Activated naive CD4-positive, alpha-beta T cell treated with Interleukin-2 at 50 U/mL for 16 hours (primary cell): ENCODE measurements around the gene HIVEP1.

Source experiments
- DNase-seq: peaks from one replicate; pipeline ENCODE4 v3.0.0-alpha.2; 2020

Gene HIVEP1

DNA sequence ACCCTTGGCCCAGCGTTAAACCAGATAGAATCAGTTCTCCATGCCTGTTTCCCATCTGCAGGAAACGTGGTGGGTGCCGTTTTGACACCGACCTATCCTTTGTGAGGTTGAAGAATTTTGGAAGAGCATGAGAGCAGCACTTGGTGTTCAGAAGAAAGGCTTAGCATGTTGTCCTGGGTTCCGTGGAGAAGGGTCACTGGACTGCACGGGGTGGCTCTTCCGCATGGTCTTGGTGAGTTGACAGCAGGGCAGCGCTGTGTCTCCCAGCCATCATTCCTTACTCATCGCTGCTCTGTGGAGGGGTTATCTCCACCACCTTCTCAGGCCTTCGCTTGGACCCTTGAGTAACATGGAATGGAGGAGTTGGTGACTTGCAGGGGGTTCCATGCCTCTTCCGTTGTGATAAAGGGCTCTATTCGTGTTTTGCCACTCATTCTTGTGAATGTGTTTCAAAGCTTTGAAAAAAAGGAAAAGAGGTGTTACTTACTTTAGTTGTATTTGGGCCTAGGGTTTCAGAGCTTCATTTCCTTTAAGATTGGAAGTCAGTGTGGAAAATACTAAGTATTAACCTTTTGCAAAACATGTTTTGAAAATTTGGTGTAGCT is 8.2 kb downstream of the HIVEP1 start:
- DNase-seq = no peak

DNA sequence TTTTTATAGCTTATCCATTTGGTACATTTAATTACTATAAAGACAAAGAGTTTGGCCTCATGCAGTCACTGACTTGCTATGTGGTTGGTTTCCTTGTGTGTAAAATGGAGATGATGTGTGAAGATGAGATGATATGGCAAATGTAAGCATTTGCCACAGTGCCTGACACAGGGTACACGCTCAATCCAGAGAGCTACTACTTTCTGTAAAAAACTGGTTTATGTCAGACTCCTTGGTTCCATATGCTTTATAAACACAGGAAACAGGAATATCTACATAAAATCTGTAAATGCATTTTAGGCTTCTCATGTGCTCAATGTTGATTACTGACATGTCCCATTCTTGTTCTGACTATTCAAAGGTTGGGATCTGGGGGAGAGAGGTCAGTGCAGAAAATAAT is 10.4 kb downstream of the HIVEP1 start:
- DNase-seq = no peak

DNA sequence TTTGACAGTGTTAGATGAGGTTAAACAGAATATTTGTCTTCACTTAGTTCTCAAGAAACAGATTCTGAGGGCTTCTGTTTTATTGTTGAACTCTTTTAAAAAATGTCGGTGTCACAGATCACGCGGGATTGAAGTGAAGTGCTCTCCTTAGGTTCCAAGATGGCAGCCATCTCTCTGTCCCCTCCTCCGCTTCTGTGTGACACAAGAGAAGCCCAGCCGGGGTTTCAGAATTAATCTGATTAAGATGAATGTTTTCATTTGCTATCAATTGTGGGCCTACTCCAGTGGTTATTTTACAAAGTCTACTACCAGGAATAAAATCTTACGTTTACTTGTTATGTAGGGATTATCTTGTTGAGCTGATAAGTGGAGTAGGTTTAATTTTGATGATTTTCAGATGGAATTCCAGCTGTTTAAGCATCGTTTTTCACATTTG is 10.9 kb downstream of the HIVEP1 start:
- no peak for DNase-seq

DNA sequence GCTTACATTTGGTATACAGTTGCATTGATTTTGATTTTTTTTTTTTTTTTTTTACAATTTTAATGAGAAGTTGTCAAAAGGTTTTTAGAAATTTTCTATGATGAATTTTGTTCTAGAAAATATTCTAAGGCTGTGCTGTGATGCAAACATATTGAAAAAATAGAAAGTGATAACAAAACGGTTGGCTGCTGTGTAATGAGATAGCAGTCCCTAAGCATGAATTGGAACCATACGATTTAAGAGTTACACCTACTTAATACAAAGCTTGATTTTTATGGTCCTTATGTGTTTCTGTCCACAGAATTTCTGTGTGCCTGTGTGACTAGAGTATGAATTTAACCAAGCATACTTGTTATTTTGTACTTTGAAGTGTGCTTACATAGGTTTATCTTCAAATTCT is 12.1 kb downstream of the HIVEP1 start:
- DNase-seq = no peak

DNA sequence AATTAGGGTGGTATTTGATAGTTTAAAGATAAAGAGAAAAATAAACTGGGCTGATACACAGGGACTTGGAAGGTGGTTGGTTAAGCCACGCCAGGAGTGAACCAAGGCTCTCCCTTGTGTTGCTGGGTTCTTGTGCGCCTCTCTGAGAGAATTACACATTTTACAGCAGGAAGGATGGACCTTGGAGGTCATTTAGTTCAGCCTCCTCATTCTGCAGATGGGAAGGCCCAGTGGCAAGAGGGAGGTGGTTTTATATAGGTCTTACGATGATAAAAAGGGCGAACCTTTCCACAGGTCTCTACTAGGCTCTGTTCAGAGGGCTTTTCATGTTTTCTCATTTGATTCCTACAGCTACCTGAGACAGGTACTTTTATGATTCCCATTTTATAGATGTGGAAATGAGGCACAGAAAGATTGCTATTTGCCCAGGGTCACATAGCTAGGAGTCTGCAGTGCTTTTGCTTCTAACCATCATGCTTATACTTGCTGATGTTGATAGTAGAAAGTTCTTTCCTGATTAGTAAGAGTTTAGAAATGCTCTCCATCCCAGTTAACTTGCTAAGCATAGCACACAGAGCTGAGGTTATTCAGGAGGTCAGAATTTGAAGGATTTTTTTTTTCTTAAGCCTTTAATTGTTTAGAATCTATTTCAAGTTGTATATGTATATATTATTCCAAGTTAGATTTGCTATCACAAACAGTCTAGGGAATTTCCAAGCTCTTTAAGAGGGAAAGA is 12.8 kb downstream of the HIVEP1 start:
- no peak for DNase-seq

DNA sequence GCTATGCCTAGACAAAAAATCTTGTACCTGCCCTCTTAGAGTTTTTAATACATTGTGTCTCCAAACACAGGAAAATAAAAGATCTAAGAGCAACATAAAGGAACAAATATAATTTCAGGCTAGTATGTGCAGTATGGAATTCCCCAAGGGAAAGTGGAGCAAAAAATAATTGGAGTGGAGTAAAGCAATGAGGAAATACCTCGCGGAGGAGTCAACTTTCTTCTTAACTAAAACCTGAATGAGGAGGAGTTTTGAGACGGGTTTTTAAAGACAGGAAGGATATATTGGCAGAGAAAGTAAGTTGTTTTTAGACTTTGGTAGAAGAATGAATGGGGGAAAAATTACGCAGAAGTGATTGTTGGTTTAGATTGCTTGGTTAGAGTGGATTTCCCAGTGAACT is 14.0 kb downstream of the HIVEP1 start:
- DNase-seq = no peak

DNA sequence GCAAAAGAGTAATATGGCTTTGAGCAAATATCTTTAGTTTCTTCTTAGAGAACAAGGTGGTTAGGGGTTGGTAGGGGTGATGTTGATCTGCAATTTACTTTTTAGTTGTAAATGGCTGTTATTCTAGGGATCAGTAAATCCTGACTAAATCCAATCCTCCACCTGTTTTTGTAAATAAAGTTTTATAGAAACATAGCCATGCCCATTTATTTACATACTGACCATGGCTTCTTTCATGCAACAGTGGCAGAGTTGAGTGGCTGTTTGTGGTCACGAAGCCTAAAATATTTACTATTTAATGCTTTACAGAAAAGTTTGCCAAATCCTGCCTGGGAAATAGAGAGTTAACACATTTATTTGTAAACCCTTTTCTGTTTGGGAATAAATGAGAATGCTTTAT is 14.7 kb downstream of the HIVEP1 start:
- no peak for DNase-seq

DNA sequence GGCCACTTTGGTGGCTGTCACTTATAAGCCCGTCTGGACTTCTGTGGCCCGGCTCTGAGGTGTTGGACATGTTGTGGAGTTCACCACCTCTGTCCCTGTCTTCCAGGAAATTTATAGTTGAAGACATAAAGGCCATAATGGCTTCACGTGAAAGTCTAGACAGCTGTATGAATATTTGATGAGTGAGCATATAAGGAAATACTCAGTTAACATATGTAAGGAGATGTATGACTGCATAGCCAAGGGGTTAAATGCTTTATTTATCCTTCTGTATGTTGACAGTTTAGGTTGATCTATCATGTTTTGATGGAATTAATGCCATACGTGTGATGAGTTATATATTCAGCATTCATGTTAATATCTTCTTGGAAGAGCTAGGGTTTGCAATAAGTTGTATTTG is 16.1 kb downstream of the HIVEP1 start:
- DNase-seq = no peak

DNA sequence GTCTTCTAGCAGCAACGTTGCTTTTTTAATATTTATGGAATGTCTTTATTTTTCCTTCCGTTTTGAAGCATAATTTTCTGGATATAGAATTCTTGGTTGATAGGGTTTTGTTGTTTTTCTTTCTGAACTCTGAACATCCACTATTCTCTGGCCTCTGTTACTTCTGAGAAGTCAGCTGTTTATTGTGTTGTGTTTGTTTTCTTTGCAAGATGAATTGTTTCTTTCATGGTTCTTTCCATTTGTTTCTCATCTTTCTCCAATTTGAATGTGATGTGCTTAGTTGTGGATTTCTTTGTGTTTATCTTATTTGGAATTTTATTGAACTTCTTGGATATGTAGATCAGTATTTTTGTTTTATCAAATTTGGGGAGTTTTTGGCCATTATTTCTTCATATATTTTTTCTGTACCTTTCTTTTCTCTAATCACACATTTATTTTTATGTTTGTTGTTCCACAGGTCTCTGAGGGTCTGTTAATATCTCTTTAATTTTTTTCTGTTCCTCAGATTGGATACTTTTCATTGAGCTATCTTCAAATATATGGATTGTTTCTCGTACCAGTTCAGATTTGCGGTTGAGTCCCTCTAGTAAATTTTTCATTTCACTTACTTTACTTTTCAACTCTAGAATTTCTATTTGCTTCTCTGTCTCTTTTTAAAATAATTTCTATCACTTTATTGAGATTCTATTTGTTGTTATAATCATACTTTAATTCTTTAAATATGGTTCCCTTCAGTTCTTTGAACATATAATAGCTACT is 18.0 kb downstream of the HIVEP1 start:
- DNase-seq = no peak

DNA sequence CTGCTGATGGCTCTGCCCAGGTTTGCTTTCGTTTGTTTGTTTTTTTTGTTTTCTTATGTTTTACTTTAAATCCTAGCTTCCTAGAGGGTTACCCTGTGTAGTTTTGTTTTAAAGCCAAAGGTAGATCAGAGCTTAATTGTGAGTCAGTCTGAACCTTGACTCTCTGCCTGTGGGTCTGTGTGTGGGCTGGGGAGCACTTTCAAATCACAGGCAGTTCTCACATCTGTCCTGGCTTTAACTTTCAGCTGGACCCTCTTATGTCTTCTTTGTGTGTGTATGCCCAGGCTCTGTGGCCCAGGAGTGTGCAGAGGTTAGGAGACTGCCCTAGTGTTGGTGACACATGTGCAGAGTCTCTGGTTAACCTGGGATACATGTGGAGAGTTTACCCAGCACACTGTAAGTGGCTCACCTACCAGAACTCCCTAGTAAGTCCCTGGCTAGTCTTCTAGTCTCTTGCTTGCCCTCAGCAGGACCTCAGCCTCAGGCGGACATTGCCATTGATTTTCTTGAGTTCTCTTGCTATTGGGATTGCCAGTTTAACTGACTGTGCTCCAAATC is 19.0 kb downstream of the HIVEP1 start:
- DNase-seq = no peak

DNA sequence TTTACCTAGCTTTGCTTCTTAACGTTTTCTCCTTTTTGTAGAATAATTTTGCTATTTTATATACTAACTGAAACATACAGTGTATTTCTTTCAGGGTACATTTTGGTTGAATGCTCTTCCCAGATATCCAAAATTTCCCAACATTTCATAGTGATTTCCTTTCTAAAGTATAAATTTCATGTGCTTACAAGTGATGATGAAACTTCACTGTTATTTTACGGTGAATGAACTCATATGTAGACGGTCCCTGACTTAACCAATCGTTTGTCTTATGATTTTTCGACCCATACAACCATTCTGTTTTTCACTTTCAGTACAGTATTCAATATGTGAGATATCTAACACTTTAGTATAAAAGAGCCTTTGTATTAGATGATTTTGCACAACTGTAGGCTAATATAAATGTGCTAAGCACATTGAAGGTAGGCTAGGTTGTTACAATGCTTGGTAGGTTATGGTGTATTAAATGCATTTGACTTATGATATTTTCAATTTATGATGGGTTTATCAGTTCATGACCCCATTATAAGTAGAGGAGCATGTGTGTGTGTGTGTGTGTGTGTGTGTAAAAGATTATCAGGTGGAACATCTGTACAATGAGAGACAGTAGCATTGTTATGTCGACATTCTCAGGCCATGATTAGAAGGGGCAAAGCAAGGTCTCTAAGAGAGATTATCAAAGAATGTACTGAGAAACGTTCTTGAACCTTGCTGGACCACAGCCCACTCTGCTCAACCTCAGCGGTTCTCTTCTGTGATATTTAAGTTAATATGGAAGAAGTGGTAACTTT is 20.9 kb downstream of the HIVEP1 start:
- no peak for DNase-seq

DNA sequence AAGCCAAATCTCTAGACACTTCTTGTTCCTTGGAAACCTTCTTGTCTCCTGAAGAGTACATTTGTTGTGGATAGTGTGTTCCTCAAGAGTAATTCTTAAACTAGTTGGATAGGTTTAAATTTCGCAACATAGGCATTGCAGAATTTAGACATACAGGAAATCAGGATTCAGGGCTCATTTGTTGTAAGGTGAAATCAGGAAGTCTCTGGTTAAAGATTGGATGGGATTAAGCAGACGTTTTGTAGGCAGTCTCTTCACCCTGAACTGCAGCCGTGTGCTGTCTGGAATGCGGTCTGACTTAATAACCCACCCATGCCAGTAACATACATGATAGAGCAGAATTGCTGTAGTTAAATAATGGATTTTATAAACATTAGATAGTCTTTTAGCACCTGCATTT is 21.7 kb downstream of the HIVEP1 start:
- DNase-seq = no peak

DNA sequence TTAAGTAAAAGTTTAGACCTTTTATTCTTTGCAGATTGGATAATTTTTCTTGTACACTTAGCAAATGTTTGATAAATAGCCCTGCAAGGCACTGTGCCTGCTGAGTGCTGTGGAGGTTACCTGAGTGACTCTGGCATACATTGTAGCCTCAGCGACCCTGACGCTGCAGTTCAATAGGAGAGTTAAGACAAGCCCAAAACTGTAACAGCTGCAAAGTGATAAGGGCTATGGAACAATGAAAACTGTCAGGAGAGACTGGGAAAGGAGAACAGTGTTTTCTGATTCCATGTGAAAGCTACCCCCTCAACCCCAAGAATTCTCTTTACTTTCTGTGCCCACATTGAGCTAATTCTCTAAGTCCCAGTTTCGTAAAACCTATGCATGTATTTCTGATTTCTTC is 22.2 kb downstream of the HIVEP1 start:
- DNase-seq = no peak

DNA sequence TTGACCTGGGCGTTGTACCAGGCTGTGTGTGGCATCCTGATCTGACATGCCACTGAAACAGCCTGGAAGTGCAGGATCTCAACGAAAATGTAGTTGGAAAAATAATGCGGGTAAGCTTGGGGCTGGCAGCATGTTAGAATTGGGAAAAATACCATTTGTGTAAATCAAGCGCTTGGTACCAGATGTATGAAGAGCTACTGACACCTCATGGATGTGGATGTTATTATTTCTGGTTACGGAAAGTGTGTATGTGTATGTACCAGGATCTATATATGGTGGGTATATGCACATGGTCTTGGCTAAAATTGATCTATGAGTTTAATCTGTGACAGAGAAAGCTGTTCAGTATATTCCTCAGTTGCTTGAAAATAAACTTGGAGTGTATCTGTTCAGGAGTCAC is 22.7 kb downstream of the HIVEP1 start:
- no peak for DNase-seq

DNA sequence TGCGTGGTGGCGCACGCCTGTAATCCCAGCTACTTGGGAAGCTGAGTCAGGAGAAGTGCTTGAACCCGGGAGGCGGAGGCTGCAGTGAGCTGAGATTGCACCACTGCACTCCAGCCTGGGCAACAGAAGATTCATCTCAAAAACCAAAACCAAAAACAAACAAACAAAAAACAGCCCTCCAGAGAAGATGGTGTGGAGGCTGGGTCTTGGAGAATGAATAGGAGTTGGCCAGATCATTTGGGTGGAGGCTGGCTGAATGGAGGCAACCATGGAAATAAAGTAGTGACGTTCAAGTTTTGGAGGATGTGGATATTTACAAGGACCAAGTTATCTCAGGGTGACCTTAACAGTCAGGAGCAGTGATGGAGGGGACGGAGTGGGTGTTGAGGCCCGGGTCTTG is 24.7 kb downstream of the HIVEP1 start:
- no peak for DNase-seq

DNA sequence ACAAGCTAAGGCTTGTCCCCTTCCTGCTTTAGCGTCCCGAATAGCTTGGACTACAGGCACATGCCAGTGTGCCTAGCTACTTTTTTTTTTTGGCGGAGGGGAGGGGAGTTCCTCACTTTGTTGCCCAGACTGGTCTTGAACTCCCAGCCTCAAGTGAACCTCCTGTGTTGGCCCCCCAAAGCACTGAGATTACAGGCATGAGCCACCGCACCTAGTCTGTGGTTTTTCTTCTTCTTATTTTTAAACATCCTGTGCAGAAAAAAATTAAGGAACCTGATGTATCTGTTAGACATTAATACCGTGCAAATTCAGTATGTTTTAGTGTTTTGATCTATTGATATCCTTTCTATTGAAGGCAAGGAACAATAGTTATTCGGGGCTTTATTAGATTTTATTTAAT is 25.7 kb downstream of the HIVEP1 start:
- no peak for DNase-seq

DNA sequence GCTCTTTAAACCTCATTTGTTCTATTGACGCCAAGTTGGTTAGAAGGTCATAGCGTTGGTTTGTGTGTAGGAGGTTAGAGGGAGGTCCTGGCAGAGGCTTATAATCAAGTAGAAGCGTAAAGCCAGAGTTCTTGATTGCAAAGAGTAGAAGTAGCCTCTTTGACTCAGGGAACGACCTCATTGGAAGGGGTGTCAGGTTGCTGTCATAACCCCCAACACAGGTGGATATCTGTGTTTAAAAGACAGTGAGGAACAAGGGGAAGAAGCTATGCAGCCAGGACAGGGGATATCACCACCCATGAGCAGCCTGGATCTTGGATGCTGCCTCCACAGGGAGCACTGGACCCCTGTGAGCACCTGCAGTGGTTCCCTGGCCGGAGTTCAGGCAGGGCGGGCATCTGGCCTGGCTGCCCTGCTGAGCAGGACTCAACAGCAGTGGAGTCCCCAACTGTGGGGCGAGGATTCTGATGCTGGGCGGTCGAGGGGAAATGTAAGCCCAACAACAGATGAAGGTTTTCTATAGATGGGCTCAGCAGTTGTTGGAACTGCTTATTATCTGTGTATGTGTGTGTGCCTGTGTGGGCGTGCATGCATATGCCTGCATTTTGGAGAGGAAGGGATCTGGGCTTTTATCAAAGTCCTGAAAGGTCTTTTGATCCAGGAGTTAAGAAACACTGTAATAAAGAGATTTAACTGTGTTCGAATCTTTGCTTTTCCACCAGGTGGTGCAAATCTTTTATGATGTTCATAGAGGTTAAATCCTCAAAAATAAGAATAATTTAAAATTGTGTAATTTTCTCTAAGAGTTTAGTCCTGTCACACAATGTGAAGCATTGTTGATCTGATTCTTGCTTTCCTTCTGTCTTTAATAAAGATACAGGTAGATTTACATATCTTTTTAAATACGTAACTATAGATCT is 27.7 kb downstream of the HIVEP1 start:
- DNase-seq = no peak

DNA sequence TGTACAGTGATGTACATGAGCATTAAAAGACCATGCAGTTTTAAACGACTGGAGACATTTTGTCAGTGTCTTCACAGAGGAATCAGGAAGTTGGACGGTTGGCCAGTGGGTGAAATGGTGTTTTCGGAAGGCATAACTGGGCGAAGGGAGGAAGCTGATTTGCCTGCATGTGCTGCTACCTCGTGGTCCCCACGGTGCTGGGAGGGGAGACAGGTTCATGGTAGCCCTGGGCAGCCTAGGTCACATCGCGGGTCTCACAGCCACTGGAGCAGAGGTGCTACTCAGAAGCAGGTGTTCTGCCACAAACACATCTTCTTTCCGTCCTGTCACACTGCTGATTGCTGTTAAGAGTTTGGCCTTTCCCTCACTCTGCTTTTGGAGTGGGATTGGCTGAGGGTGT is 35.2 kb downstream of the HIVEP1 start:
- DNase-seq = no peak

DNA sequence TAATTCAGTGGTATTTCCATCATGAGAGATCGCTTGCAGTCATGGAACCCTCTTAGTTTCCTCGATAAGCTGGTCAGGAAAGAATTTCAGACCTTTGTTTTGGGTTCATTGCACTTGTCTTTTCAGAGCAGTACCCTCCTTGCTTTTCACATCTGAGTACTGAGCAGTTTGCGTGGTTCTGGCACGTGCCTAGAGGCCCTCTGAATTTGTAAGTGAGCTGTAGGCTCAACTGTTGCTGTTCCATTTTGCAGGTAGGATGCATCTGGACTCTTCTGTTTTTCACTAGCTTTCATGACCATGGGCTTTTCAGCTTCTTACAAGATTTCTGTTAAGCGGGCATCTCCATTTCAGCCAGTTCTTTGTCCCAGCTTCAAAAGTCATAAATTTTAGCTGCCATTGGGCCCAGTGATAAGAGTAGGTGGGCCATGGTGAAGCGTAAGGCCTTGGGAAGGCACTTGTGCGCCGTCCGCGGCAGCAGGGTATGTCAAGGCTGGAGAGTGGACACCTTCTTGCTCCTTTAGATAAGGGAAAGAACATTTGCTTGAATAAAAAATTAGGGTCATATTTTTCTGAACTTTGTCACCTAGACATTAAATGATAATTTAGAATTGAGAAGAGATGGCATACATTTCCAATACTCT is 35.8 kb downstream of the HIVEP1 start:
- no peak for DNase-seq

DNA sequence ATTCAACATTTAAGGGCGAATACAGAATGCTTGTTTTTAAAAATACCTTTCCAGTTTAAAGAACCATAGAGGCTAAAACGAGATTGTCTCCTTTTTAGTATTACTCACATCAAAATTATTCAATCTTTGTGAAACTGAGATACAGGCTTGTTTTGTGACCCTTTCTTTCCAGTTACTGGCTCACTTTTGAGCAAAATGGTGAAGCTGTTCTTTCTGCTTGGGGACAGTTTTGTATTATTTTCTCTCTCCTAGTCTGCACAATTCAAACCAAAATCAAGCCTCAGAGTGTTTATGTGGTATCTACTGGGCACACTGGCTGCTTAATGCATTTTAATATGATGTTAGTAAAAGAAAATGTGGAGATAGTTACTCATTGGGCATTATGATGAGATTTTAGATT is 36.5 kb downstream of the HIVEP1 start:
- DNase-seq = no peak

DNA sequence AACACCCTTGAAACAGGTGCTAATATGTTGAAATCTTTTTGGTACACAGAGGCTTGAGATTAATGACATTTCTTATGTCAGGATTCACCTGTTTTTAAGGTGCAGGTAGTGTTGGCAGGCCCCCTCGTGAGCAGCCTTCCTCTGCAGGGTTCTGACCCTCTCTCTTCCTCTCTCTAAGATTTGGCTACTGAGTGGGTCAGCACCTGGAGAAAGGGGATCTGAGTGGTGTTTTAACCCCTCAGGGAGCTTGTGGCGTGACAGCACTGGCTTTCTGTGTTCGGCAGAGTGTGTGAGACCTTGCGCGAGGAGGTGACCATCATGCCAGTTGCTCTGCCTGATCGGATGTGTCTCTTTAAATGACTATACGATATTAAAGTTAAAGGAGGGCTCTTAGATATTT is 37.1 kb downstream of the HIVEP1 start:
- no peak for DNase-seq
